ENCODE data around the gene RSU1.

Gene RSU1

GRCh38 chr10:16689696-16690095 lies 127.5 kb downstream of the RSU1 start:
- no peak overlapping the region for H3K4me3 ChIP-seq (ENCODE audit: control insufficient read depth in 1 of 7, extremely low read depth in 1 of 7, insufficient read depth in 4 of 7, low read depth in 2 of 7, low read length in 6 of 7)
- H3K27ac ChIP-seq (ENCODE audit: insufficient read depth in 1 of 2, low read depth in 1 of 2, low read length in 2 of 2, poor library complexity in 1 of 2, severe bottlenecking in 2 of 2) = no peak overlapping the region
- no peaks in the 10 kb centered on the region for H3K4me1 ChIP-seq (ENCODE audit: control extremely low read depth in 1 of 4, control insufficient read depth in 4 of 4, insufficient read depth in 4 of 4, low read length in 3 of 4)
- ChIA-PET CTCF (interaction anchor here (0.9 kb wide), 1 partner anchor 31 kb away, joined by 3 read pairs; no protein-coding TSS in a partner anchor), POLR2A (no interaction called here)
- H3K36me3 ChIP-seq (ENCODE audit: control insufficient read depth in 4 of 4, insufficient read depth in 4 of 4, low read length in 3 of 4) = peaks cover 2 to 14% (median 6%) of the 10 kb centered on the region in 4 experiments
- WGBS (ENCODE audit: insufficient coverage) = 96% methylated on average over 4 of the region's 5 CpGs
- DNase-seq = no peak
- no peaks in the 10 kb centered on the region for H3K9me3 ChIP-seq (ENCODE audit: control extremely low read depth in 1 of 5, control insufficient read depth in 4 of 5, insufficient read depth in 2 of 5, low read depth in 1 of 5, low read length in 4 of 5)
- H3K27me3 ChIP-seq (replicated peaks in 2 of 5; ENCODE audit: control insufficient read depth in 4 of 5, insufficient read depth in 5 of 5, low read length in 4 of 5) = no peaks in the 10 kb centered on the region

- no CpG with 5 or more reads among the region's 1 CpG for WGBS (ENCODE audit: insufficient coverage)
- Histone ChIP-seq H3K4me1 (ENCODE audit: control extremely low read depth in 1 of 4, control insufficient read depth in 4 of 4, insufficient read depth in 4 of 4, low read length in 3 of 4) (no peaks in the 10 kb centered on the region), H3K4me3 (ENCODE audit: control insufficient read depth in 1 of 7, extremely low read depth in 1 of 7, insufficient read depth in 4 of 7, low read depth in 2 of 7, low read length in 6 of 7) (no peak overlapping the region), H3K27ac (ENCODE audit: insufficient read depth in 1 of 2, low read depth in 1 of 2, low read length in 2 of 2, poor library complexity in 1 of 2, severe bottlenecking in 2 of 2) (no peak overlapping the region), H3K36me3 (ENCODE audit: control insufficient read depth in 4 of 4, insufficient read depth in 4 of 4, low read length in 3 of 4) (peaks cover 2 to 14% (median 6%) of the 10 kb centered on the region in 4 experiments), H3K27me3 (replicated peaks in 2 of 5; ENCODE audit: control insufficient read depth in 4 of 5, insufficient read depth in 5 of 5, low read length in 4 of 5) (no peaks in the 10 kb centered on the region), H3K9me3 (ENCODE audit: control extremely low read depth in 1 of 5, control insufficient read depth in 4 of 5, insufficient read depth in 2 of 5, low read depth in 1 of 5, low read length in 4 of 5) (no peaks in the 10 kb centered on the region)
- ChIA-PET POLR2A (no interaction called here), CTCF (interaction anchor here (0.9 kb wide), 1 partner anchor 30 kb away, joined by 3 read pairs; no protein-coding TSS in a partner anchor)
- DNase-seq = no peak
These were observed 128.0 kb downstream of the RSU1 start for GRCh38 chr10:16689227-16689626.

GRCh38 chr10:16686054-16686902 lies 130.9 kb downstream of the RSU1 start:
- ChIA-PET POLR2A (no interaction called here), CTCF (no interaction called here)
- 100% methylated on average over 1 of the region's 2 CpGs for WGBS (ENCODE audit: insufficient coverage)
- H3K4me1 ChIP-seq (ENCODE audit: control extremely low read depth in 1 of 4, control insufficient read depth in 4 of 4, insufficient read depth in 4 of 4, low read length in 3 of 4) = no peaks in the 10 kb centered on the region
- no peak overlapping the region for H3K4me3 ChIP-seq (ENCODE audit: control insufficient read depth in 1 of 7, extremely low read depth in 1 of 7, insufficient read depth in 4 of 7, low read depth in 2 of 7, low read length in 6 of 7)
- DNase-seq = peak in 2 of 3 donors; percentile 4 to 19
- no peaks in the 10 kb centered on the region for H3K27me3 ChIP-seq (replicated peaks in 2 of 5; ENCODE audit: control insufficient read depth in 4 of 5, insufficient read depth in 5 of 5, low read length in 4 of 5)
- H3K27ac ChIP-seq (ENCODE audit: insufficient read depth in 1 of 2, low read depth in 1 of 2, low read length in 2 of 2, poor library complexity in 1 of 2, severe bottlenecking in 2 of 2) = no peak overlapping the region
- H3K36me3 ChIP-seq (ENCODE audit: control insufficient read depth in 4 of 4, insufficient read depth in 4 of 4, low read length in 3 of 4) = peaks cover 0 to 14% (median 3%) of the 10 kb centered on the region in 4 experiments
- no peaks in the 10 kb centered on the region for H3K9me3 ChIP-seq (ENCODE audit: control extremely low read depth in 1 of 5, control insufficient read depth in 4 of 5, insufficient read depth in 2 of 5, low read depth in 1 of 5, low read length in 4 of 5)

GRCh38 chr10:16685551-16685950 lies 131.7 kb downstream of the RSU1 start:
- 100% methylated on average over 4 of the region's 6 CpGs for WGBS (ENCODE audit: insufficient coverage)
- ChIA-PET CTCF (interaction anchor here (0.6 kb wide), 1 partner anchor 1280 kb away, joined by 3 read pairs; no protein-coding TSS in a partner anchor), POLR2A (no interaction called here)
- no peak overlapping the region for H3K27ac ChIP-seq (ENCODE audit: insufficient read depth in 1 of 2, low read depth in 1 of 2, low read length in 2 of 2, poor library complexity in 1 of 2, severe bottlenecking in 2 of 2)
- H3K4me1 ChIP-seq (ENCODE audit: control extremely low read depth in 1 of 4, control insufficient read depth in 4 of 4, insufficient read depth in 4 of 4, low read length in 3 of 4) = no peaks in the 10 kb centered on the region
- no peaks in the 10 kb centered on the region for H3K27me3 ChIP-seq (replicated peaks in 2 of 5; ENCODE audit: control insufficient read depth in 4 of 5, insufficient read depth in 5 of 5, low read length in 4 of 5)
- no peak overlapping the region for H3K4me3 ChIP-seq (ENCODE audit: control insufficient read depth in 1 of 7, extremely low read depth in 1 of 7, insufficient read depth in 4 of 7, low read depth in 2 of 7, low read length in 6 of 7)
- H3K9me3 ChIP-seq (ENCODE audit: control extremely low read depth in 1 of 5, control insufficient read depth in 4 of 5, insufficient read depth in 2 of 5, low read depth in 1 of 5, low read length in 4 of 5) = no peaks in the 10 kb centered on the region
- no peak for DNase-seq
- H3K36me3 ChIP-seq (ENCODE audit: control insufficient read depth in 4 of 4, insufficient read depth in 4 of 4, low read length in 3 of 4) = peaks cover 0 to 12% (median 3%) of the 10 kb centered on the region in 4 experiments

- ChIA-PET POLR2A (no interaction called here), CTCF (no interaction called here)
- WGBS (ENCODE audit: insufficient coverage) = no CpG with 5 or more reads among the region's 1 CpG
- Histone ChIP-seq H3K27me3 (replicated peaks in 2 of 5; ENCODE audit: control insufficient read depth in 4 of 5, insufficient read depth in 5 of 5, low read length in 4 of 5) (no peaks in the 10 kb centered on the region), H3K27ac (ENCODE audit: insufficient read depth in 1 of 2, low read depth in 1 of 2, low read length in 2 of 2, poor library complexity in 1 of 2, severe bottlenecking in 2 of 2) (no peak overlapping the region), H3K4me3 (ENCODE audit: control insufficient read depth in 1 of 7, extremely low read depth in 1 of 7, insufficient read depth in 4 of 7, low read depth in 2 of 7, low read length in 6 of 7) (no peak overlapping the region), H3K4me1 (ENCODE audit: control extremely low read depth in 1 of 4, control insufficient read depth in 4 of 4, insufficient read depth in 4 of 4, low read length in 3 of 4) (no peaks in the 10 kb centered on the region), H3K36me3 (ENCODE audit: control insufficient read depth in 4 of 4, insufficient read depth in 4 of 4, low read length in 3 of 4) (peaks cover 0 to 2% (median 0%) of the 10 kb centered on the region in 4 experiments), H3K9me3 (ENCODE audit: control extremely low read depth in 1 of 5, control insufficient read depth in 4 of 5, insufficient read depth in 2 of 5, low read depth in 1 of 5, low read length in 4 of 5) (peaks cover 0 to 7% (median 0%) of the 10 kb centered on the region in 5 experiments)
- no peak for DNase-seq
These were observed 135.7 kb downstream of the RSU1 start for GRCh38 chr10:16681521-16681920.

GRCh38 chr10:16679511-16679910 lies 137.7 kb downstream of the RSU1 start:
- Histone ChIP-seq H3K27me3 (replicated peaks in 2 of 5; ENCODE audit: control insufficient read depth in 4 of 5, insufficient read depth in 5 of 5, low read length in 4 of 5) (no peaks in the 10 kb centered on the region), H3K27ac (ENCODE audit: insufficient read depth in 1 of 2, low read depth in 1 of 2, low read length in 2 of 2, poor library complexity in 1 of 2, severe bottlenecking in 2 of 2) (no peak overlapping the region), H3K4me1 (ENCODE audit: control extremely low read depth in 1 of 4, control insufficient read depth in 4 of 4, insufficient read depth in 4 of 4, low read length in 3 of 4) (no peaks in the 10 kb centered on the region), H3K9me3 (ENCODE audit: control extremely low read depth in 1 of 5, control insufficient read depth in 4 of 5, insufficient read depth in 2 of 5, low read depth in 1 of 5, low read length in 4 of 5) (peaks cover 0 to 7% (median 0%) of the 10 kb centered on the region in 5 experiments), H3K4me3 (ENCODE audit: control insufficient read depth in 1 of 7, extremely low read depth in 1 of 7, insufficient read depth in 4 of 7, low read depth in 2 of 7, low read length in 6 of 7) (no peak overlapping the region), H3K36me3 (ENCODE audit: control insufficient read depth in 4 of 4, insufficient read depth in 4 of 4, low read length in 3 of 4) (peaks cover 0 to 2% (median 1%) of the 10 kb centered on the region in 4 experiments)
- ChIA-PET CTCF (no interaction called here), POLR2A (no interaction called here)
- DNase-seq = no peak
- WGBS (ENCODE audit: insufficient coverage) = 98% methylated on average over 5 of the region's 6 CpGs

- Histone ChIP-seq H3K4me3 (ENCODE audit: control insufficient read depth in 1 of 7, extremely low read depth in 1 of 7, insufficient read depth in 4 of 7, low read depth in 2 of 7, low read length in 6 of 7) (no peak overlapping the region), H3K4me1 (ENCODE audit: control extremely low read depth in 1 of 4, control insufficient read depth in 4 of 4, insufficient read depth in 4 of 4, low read length in 3 of 4) (no peaks in the 10 kb centered on the region), H3K9me3 (ENCODE audit: control extremely low read depth in 1 of 5, control insufficient read depth in 4 of 5, insufficient read depth in 2 of 5, low read depth in 1 of 5, low read length in 4 of 5) (peaks cover 0 to 7% (median 0%) of the 10 kb centered on the region in 5 experiments), H3K27me3 (replicated peaks in 2 of 5; ENCODE audit: control insufficient read depth in 4 of 5, insufficient read depth in 5 of 5, low read length in 4 of 5) (no peaks in the 10 kb centered on the region), H3K36me3 (ENCODE audit: control insufficient read depth in 4 of 4, insufficient read depth in 4 of 4, low read length in 3 of 4) (peaks cover 0 to 2% (median 0%) of the 10 kb centered on the region in 4 experiments), H3K27ac (ENCODE audit: insufficient read depth in 1 of 2, low read depth in 1 of 2, low read length in 2 of 2, poor library complexity in 1 of 2, severe bottlenecking in 2 of 2) (no peak overlapping the region)
- DNase-seq = no peak
- CTCF ChIA-PET = no interaction called here
- POLR2A ChIA-PET = no interaction called here
- no CpG with 5 or more reads among the region's 2 CpGs for WGBS (ENCODE audit: insufficient coverage)
These were observed 141.9 kb downstream of the RSU1 start for GRCh38 chr10:16675334-16675733.

Measured in common myeloid progenitor, CD34-positive (primary cell).